Naive B cell (primary cell): Measurements from ENCODE around the gene SH3RF2. TPM values are rescaled to one million over a fixed set of nuclear protein-coding genes. Genes with fewer than 3 reads are reported as not detected.

Source experiments
- ATAC-seq, 2 donors: fragments of 150-1000 bp; cut with Tn5 transposase; 2 replicates each; pipeline ENCODE4 v1.10.0; 2021; ENCODE audit warnings: low read depth in 2 of 2, mild to moderate bottlenecking in 2 of 2, moderate library complexity in 2 of 2
- DNase-seq: peaks from one replicate; pipeline ENCODE4 v3.0.0; 2022
- H3K27ac Mint-ChIP-seq, 6 donors: one replicate each; pipeline ENCODE4 v1.8.0; 2020 to 2022; ENCODE audit warnings: mild to moderate bottlenecking in 6 of 6, mixed read lengths in 6 of 6, moderate library complexity in 5 of 6, inconsistent platforms in 2 of 6
- H3K27me3 Mint-ChIP-seq, 3 donors: one replicate each; pipeline ENCODE4 v1.8.0; 2021 to 2022; ENCODE audit warnings: mixed read lengths in 3 of 3, mild to moderate bottlenecking in 1 of 3
- H3K36me3 Mint-ChIP-seq, 2 donors: one replicate each; pipeline ENCODE4 v1.8.0; 2020 to 2022; ENCODE audit warnings: mixed read lengths in 2 of 2, inconsistent platforms in 1 of 2, mild to moderate bottlenecking in 1 of 2
- H3K4me1 Mint-ChIP-seq, 3 donors: one replicate each; pipeline ENCODE4 v1.8.0; 2020 to 2022; ENCODE audit warnings: mixed read lengths in 3 of 3, inconsistent platforms in 1 of 3, mild to moderate bottlenecking in 1 of 3, moderate library complexity in 1 of 3
- H3K4me3 Mint-ChIP-seq, 8 donors: one replicate each; pipeline ENCODE4 v1.8.0; 2020 to 2022; ENCODE audit warnings: mild to moderate bottlenecking in 8 of 8, mixed read lengths in 8 of 8, moderate library complexity in 8 of 8, inconsistent platforms in 2 of 8
- H3K9me3 Mint-ChIP-seq, 7 donors: one replicate each; pipeline ENCODE4 v1.8.0; 2020 to 2022; ENCODE audit warnings: mixed read lengths in 7 of 7, mild to moderate bottlenecking in 5 of 7, inconsistent platforms in 2 of 7, moderate library complexity in 1 of 7
- polyA plus RNA-seq, 6 donors: library from polyadenylated mRNA; unstranded; fragments of 300-500 nt; fragmentation: Illumina TruSeq; gene quantifications; one replicate each; pipeline ENCODE4 v1.2.3, GENCODE V29; 2021; ENCODE audit warnings: low read depth in 6 of 6

SH3RF2 gene
- polyA plus RNA-seq, 6 donors from 2014 or later: not detected

DNA sequence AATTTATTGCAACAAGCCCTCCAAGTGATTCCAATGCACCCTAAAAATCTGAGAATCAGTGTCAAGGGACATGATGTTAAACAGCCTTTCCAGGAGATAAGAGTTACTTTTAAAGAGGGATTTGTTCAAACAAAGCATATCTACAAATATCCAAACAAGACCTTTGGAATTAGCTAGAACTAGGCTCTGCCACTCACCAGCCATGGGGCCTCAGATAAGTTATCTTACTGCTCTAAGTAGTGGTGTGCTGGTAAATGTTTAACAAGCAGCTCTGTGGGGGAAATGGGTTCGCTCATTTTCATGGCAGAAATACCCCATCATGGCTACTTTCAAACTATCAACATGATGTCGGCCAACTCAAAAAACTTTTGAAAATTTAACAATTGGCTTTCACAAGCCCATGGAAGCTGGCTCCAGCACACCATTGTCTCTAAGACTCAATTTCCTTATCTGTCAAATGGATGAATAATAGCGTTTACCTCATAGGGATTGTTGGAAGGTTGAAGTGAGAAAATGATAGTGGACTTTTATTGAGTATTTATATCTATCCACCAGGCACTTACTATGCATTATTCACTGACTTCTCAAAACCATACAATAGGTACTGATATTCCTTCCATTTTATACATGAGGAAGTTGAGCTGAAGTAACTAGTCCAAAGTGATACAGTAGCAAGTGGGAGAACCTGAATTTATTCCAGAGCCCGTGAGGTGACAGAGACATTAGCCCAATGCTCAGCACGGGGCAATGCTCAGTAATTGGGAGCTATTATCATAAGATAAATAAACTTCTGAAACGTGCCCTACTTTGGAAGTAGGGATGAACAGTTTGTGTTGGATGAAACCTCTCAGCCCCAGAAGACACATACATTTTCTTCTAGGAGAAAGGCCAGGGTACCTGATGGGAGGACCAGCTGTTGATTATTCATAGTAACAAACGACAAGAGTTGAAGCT is 43.2 kb downstream of the SH3RF2 start:
- Mint-ChIP-seq H3K27ac (no peak overlapping the region), H3K36me3 (no peaks in the 10 kb centered on the region), H3K4me1 (no peaks in the 10 kb centered on the region), H3K9me3 (peaks cover 0 to under 1% (median 0%) of the 10 kb centered on the region in 7 donors), H3K27me3 (peaks cover 0 to 8% (median 5%) of the 10 kb centered on the region in 3 donors), H3K4me3 (no peak overlapping the region)
- DNase-seq: no peak
- ATAC-seq: no peak

DNA sequence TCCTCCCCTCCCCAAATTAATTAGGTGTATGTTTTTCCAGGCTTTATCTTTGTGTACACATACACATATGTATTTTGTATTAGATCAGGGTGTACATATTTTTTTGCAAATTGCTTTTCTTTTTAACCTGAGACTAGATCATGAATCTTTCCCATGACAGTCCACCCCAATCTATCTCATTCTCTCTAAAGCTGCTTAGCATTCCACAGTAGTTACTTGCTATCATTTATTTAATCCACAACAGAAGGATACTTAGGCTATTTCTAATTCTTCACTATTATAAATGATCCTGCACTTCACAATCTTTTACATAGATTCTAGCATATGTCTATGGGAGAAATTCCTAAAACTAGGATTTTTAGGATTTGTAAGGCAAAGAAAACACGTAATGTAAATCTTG is 43.9 kb downstream of the SH3RF2 start:
- Mint-ChIP-seq H3K27me3 (peaks cover 0 to 8% (median 5%) of the 10 kb centered on the region in 3 donors), H3K4me3 (no peak overlapping the region), H3K27ac (no peak overlapping the region), H3K4me1 (no peaks in the 10 kb centered on the region), H3K36me3 (no peaks in the 10 kb centered on the region), H3K9me3 (no peaks in the 10 kb centered on the region)
- no peak for DNase-seq
- no peak for ATAC-seq

DNA sequence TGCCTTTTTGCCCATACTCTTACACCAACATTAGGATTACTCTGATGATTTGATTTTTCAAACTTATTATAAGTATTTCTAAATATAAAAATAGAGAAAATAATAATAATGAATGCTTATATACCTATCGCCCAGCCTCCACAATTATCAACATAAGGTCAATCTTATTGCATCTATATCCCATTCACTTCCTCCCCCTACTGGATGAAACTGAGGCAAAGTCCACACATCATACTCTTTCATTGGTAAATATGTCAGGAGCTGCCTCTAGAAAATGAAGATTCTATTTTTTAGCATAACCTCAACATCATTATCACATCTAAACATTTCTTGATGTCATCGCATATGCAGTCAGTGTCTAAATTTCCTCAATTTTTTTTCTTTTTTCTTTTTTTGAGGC is 44.3 kb downstream of the SH3RF2 start:
- H3K36me3 Mint-ChIP-seq: no peaks in the 10 kb centered on the region
- peaks cover 0 to 8% (median 5%) of the 10 kb centered on the region in 3 donors for H3K27me3 Mint-ChIP-seq
- no peaks in the 10 kb centered on the region for H3K9me3 Mint-ChIP-seq
- no peak for DNase-seq
- H3K4me1 Mint-ChIP-seq: no peaks in the 10 kb centered on the region
- no peak overlapping the region for H3K27ac Mint-ChIP-seq
- no peak for ATAC-seq
- no peak overlapping the region for H3K4me3 Mint-ChIP-seq

DNA sequence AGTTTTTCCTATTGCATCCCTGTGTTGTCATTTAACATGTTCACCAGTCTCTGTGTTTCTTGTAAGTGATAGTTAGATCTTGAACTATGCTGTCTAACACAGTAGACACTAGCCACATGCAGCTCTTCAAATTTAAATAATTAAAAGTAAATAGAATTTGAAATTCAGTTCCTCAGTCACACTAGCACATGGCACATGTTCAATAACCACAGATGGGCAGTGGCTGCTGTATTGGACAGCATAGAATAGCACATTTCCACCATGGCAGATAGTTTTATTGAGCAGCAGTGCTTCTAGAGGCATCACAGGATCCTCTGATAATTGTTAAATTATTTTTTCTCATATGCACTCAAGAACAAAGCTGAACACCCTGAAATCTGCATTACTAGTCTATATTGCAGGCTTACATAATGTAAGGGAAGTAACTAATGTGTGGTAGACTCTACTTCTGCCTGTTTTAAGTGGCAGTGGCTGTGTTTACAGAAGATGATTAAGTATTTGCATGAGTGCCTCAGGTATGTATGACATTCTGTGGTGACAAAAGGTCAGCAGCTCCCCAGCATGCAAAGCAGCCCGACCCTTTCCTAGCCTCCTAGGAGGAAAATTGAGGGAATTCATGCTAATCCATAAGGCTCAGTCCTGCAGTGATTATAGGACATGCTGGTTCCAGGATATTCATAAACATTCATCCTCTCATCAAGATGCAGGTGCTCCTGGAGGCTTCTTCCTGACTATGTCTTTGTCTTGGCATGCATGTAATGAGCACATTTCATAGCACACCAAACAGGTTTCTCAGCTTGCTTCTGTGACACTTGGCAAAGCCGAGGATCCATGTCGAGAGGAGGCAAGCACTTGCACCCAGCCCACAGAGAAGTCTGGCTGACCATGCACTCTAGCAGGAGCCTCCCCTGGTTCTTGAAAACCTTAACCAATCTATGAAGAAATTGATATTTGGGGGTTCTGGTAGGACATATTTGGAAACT is 45.5 kb downstream of the SH3RF2 start:
- Mint-ChIP-seq H3K4me1 (no peaks in the 10 kb centered on the region), H3K4me3 (no peak overlapping the region), H3K9me3 (no peaks in the 10 kb centered on the region), H3K27me3 (peaks cover 4 to 12% (median 5%) of the 10 kb centered on the region in 3 donors), H3K36me3 (no peaks in the 10 kb centered on the region), H3K27ac (no peak overlapping the region)
- DNase-seq (no peak), ATAC-seq (no peak)

DNA sequence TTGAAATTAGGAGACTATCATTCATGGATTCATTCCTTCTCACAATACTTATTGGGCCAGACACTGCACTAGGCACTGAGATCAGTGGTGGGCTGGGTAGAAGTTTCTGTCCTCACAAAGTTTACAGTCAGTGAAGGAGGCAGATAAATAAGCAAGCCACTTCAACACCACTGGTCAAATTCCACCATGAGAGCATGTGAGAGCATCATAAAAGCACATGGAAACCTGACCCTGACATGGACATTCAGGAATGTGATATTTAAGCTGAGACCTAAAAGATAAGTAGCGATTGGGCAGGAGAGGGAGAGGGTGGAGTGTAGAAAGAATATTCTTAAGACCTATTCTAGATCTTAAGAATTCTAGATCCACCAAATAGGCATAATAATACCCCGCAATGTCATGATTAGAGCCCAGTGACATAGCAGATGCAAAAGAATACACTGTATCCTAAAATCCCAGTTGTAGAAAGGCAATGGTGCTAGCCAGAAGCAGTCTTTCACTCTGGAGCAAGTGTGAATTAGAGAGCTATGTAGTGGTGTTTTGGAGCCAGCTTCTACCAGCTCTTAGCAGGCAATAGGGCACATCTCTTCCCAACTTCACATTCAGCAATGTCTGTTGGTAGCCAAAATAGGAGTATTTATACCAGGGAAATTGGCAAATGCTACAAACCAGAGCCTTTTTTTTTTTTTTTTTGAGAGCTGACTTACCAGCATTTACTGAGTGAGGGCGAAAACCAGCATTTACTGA is 46.4 kb downstream of the SH3RF2 start:
- Mint-ChIP-seq H3K36me3 (no peaks in the 10 kb centered on the region), H3K27me3 (peaks cover 4 to 16% (median 9%) of the 10 kb centered on the region in 3 donors), H3K4me3 (no peak overlapping the region), H3K4me1 (no peaks in the 10 kb centered on the region), H3K27ac (peak overlapping the region in 1 of 6 donors; percentile 59), H3K9me3 (no peaks in the 10 kb centered on the region)
- DNase-seq: no peak
- ATAC-seq: no peak

DNA sequence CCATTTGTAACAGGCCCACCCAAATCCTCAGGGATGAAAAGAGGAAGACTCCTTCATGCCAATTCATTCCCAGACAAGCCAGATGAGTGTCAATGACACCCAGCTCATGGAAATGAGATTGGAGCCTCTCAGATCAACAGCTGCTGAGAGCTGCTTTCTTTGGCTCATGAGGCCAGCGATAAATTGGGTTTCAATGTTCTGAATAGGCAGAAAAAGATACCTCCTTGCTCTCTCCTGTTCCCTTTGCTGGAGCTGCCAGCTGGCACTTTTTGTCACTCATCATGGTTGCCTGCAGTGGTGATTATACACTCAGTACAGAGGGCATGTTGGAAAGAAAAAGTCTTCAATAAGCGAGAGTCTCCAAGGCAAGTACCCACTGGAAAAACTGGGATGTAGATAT is 47.1 kb downstream of the SH3RF2 start:
- Mint-ChIP-seq H3K4me3 (no peak overlapping the region), H3K27me3 (peaks cover 4 to 16% (median 10%) of the 10 kb centered on the region in 3 donors), H3K9me3 (no peaks in the 10 kb centered on the region), H3K36me3 (no peaks in the 10 kb centered on the region), H3K4me1 (no peaks in the 10 kb centered on the region), H3K27ac (no peak overlapping the region)
- no peak for DNase-seq
- ATAC-seq: no peak

DNA sequence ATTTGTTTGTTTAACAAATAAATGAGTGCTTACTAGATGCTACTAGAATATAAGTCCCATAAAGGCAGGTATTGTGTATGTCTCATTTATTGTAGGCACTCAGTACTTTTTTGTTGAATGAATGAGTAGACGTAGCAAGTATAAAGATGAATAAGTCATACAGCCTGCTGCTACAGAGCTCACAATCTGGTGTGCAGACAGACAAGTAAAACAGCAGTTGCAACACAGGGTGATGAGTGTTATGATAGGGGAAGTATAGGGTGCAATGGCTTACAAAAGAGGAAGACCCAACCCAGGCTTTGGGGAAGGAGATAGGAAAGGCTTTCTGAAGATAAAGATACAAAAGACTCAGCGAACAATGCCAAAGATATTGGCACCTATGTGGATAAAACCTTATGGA is 47.7 kb downstream of the SH3RF2 start:
- Mint-ChIP-seq H3K27ac (no peak overlapping the region), H3K4me3 (no peak overlapping the region), H3K27me3 (peaks cover 4 to 16% (median 10%) of the 10 kb centered on the region in 3 donors), H3K36me3 (no peaks in the 10 kb centered on the region), H3K4me1 (no peaks in the 10 kb centered on the region), H3K9me3 (no peaks in the 10 kb centered on the region)
- DNase-seq (no peak), ATAC-seq (no peak)

DNA sequence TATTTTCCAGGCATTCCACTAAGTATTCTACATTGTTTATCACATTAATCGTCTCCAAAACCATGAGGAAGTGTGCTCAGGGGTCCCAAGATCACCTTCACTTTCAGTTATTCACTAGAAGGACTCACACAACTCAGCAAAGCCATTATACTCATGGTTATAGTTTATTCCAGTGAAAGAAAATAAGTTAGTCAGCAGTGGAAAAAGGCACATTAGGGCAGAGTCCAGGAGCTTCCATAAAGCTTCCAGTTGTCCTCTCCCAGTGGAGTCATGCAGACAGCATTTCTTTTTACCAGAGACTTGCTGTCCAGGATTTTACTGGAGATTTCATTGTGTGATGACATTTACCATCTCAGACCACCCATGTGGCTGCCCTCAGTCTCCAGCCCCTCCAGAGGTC is 51.5 kb downstream of the SH3RF2 start:
- no peak overlapping the region for H3K27ac Mint-ChIP-seq
- no peak overlapping the region for H3K4me3 Mint-ChIP-seq
- H3K4me1 Mint-ChIP-seq: no peaks in the 10 kb centered on the region
- no peak for DNase-seq
- peaks cover 4 to 13% (median 8%) of the 10 kb centered on the region in 3 donors for H3K27me3 Mint-ChIP-seq
- H3K9me3 Mint-ChIP-seq: peaks cover 0 to 10% (median 5%) of the 10 kb centered on the region in 7 donors
- H3K36me3 Mint-ChIP-seq: no peaks in the 10 kb centered on the region
- no peak for ATAC-seq

DNA sequence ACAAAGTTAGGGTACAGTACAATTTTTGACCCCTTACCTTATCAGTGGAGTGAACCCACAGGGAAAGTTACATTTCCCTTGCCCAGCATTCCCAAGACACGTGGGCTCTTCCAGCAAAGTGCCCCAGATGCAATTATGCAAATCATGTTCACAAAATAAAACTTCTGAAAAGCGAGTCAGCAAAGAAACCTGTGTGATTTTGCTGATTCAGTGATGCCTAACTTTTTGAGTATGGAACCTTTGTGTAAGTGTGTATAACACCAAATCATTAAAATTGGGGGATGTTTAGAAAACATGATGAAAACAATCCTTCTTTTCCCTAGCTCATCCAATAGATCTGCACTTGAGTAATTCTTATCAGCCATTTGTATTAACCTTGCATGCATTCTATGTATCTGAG is 52.6 kb downstream of the SH3RF2 start:
- no peak for DNase-seq
- Mint-ChIP-seq H3K9me3 (peaks cover 3 to 18% (median 9%) of the 10 kb centered on the region in 7 donors), H3K4me3 (no peak overlapping the region), H3K36me3 (peaks cover 3 to 5% of the 10 kb centered on the region in 2 donors), H3K27ac (no peak overlapping the region), H3K4me1 (no peaks in the 10 kb centered on the region), H3K27me3 (peaks cover 4 to 13% (median 8%) of the 10 kb centered on the region in 3 donors)
- ATAC-seq: no peak

DNA sequence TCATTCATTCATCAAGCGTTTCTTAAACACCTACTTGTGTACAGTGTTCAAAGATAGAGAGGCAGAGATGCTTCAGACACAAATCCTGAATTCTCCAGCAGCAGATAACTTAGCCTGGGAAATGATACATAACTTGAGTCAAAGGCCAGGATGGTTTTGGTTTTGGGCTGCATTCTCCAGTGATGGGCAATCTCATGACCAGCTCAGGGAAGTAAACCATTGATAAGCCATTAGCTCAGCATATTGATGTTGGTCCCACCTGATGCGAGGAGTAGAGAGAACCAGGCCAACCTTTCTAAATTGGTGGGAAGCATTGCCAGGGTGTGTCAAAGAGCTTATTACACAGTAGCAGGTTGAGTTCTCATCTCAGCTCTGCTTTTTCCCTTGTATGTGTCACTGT is 53.0 kb downstream of the SH3RF2 start:
- Mint-ChIP-seq H3K27me3 (peaks cover 4 to 13% (median 8%) of the 10 kb centered on the region in 3 donors), H3K9me3 (peaks cover 8 to 22% (median 13%) of the 10 kb centered on the region in 7 donors)

DNA sequence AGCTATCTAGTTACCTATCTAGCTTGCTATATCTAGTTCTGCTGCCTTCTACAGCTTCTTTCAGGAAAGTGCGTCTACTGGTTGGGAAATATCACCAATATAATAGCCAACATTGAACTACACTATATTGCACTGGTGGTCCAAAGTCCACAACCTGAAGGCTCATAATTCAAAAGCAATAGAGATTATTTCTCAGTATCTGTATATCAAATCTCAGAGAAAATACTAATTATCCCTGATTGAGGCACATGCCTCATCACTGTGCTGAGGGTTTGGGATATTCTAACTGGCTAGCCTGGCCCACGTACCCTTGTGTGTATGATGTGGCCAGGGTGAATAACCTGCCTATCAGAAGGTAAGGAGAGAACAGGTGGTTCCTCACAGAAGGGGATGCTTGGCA is 53.8 kb downstream of the SH3RF2 start:
- no peaks in the 10 kb centered on the region for H3K4me1 Mint-ChIP-seq
- DNase-seq: no peak
- ATAC-seq: no peak
- peaks cover 8 to 29% (median 13%) of the 10 kb centered on the region in 7 donors for H3K9me3 Mint-ChIP-seq
- peaks cover 4 to 13% (median 8%) of the 10 kb centered on the region in 3 donors for H3K27me3 Mint-ChIP-seq
- H3K27ac Mint-ChIP-seq: no peak overlapping the region
- no peak overlapping the region for H3K4me3 Mint-ChIP-seq
- H3K36me3 Mint-ChIP-seq: peaks cover 7 to 10% of the 10 kb centered on the region in 2 donors

More for the DNA sequence above, 53.0 kb downstream of the SH3RF2 start:
- H3K4me3 Mint-ChIP-seq: no peak overlapping the region
- no peak for ATAC-seq
- peaks cover 7 to 9% of the 10 kb centered on the region in 2 donors for H3K36me3 Mint-ChIP-seq
- no peaks in the 10 kb centered on the region for H3K4me1 Mint-ChIP-seq
- H3K27ac Mint-ChIP-seq: no peak overlapping the region
- DNase-seq: no peak

DNA sequence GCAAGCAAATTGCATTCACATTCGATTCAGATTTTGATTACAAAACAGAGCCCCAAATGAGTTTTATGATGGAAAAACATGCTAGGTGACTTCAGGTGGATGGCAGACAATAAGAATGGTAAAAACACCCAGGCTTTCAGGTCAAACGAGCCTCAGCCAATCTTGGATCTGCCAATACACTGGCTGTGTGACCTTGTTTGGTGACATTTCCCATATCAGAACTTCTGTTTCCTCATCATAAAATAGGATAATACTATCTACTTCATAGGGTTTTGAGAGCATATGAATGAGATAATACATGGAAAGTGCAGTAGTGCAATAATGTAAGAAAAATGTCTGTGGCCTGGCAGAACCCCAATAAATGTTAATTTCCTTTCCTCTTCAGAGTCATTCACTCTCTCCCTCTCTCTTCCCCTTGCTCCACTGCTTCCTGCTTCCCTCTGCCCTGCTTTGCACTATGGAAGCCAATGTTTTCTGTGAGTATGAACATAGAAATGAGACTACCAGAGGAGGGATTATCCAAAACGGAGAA is 54.7 kb downstream of the SH3RF2 start:
- Mint-ChIP-seq H3K27me3 (peaks cover 4 to 13% (median 8%) of the 10 kb centered on the region in 3 donors), H3K4me3 (no peak overlapping the region), H3K9me3 (peaks cover 8 to 30% (median 13%) of the 10 kb centered on the region in 7 donors), H3K36me3 (peaks cover 7 to 10% of the 10 kb centered on the region in 2 donors), H3K27ac (no peak overlapping the region), H3K4me1 (no peaks in the 10 kb centered on the region)
- ATAC-seq (no peak), DNase-seq (no peak)
